ENCODE results near the gene PLS3. TPM values are rescaled to one million over a fixed set of nuclear protein-coding genes. Genes with fewer than 3 reads are reported as not detected.
"Not testable (repeated sequence)": the region's sequence is repeated elsewhere in the genome, so short reads cannot be mapped to it uniquely, and the experiment has no call there.

The PLS3 gene
- total RNA-seq, 1 donor: 5.1 TPM

GRCh38 chrX:115603534-115604074 lies 42.6 kb downstream of the PLS3 start:
- no peak for DNase-seq (ENCODE audit: low read depth in 2 of 3, low spot score in 2 of 3)

- no peak for DNase-seq (ENCODE audit: low read depth in 2 of 3, low spot score in 2 of 3)
Measured at GRCh38 chrX:115606861-115607260, 45.9 kb downstream of the PLS3 start.

GRCh38 chrX:115609621-115610020 lies 48.6 kb downstream of the PLS3 start:
- no peak for DNase-seq (ENCODE audit: low read depth in 2 of 3, low spot score in 2 of 3)

GRCh38 chrX:115616943-115617563 lies 56.1 kb downstream of the PLS3 start:
- no peak for DNase-seq (ENCODE audit: low read depth in 2 of 3, low spot score in 2 of 3)

- no peak for DNase-seq (ENCODE audit: low read depth in 2 of 3, low spot score in 2 of 3)
Measured at GRCh38 chrX:115622534-115622933, 61.6 kb downstream of the PLS3 start.

DNA sequence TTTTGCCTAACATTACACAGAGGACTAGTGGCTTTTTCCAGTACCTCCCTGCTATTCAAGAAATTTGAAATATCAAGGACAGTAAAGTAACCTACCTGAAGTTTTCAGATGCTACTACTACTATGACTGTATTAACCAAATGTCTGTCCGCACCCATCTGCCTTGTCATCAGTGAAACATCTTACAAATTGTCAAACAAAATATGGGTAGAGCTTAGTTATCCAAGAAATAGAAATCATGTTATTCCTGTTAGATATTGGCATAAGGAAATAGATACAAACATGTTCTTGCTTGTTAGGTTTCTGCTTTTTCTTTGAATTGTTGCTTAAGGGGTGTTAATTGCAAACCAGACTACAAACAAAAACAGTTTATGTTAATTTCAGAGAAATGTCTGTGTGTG lies 63.9 kb downstream of the PLS3 start:
- no peak for DNase-seq (ENCODE audit: low read depth in 2 of 3, low spot score in 2 of 3)

DNA sequence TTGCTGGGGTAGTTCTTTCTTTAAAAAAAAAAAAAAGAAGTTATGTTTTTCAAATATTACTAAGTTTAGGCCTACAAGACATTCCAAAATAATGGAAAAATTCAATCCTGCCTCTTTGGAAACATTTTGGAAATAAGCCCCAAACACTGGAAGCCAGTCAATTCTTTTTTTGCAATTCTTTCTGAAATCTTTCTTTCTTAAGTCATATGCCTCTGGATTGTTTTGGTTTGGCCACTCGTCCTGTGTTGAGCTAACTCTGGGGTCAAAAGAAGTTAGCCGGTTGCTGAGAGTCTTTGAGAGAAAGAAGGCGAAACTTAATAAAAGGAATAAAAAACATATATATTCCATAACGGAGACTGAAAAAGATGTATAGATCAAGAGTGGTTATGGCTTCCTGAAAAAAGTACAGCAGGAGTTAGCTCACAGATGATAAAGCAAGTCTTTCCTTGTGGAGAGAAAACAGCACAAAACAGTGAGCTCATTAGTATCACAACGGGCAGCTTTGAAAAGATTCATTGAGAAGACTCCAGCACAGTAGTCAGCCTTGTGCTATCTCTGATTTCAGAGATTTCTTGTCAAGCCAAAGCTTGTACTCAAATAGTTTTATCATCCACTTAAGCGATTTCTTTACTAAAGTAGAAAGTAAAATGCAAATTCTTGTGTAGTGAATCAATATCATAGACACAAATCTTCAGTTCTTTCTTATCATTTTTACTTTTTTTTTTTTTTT lies 64.8 kb downstream of the PLS3 start:
- DNase-seq (ENCODE audit: low read depth in 2 of 3, low spot score in 2 of 3): no peak

- no peak for DNase-seq (ENCODE audit: low read depth in 2 of 3, low spot score in 2 of 3)
Measured at GRCh38 chrX:115630204-115630603, 69.2 kb downstream of the PLS3 start.

GRCh38 chrX:115632455-115632854 lies 71.5 kb downstream of the PLS3 start:
- no peak for DNase-seq (ENCODE audit: low read depth in 2 of 3, low spot score in 2 of 3)

- not testable (repeated sequence) for DNase-seq (ENCODE audit: low read depth in 2 of 3, low spot score in 2 of 3)
Measured at GRCh38 chrX:115633397-115633796, 72.4 kb downstream of the PLS3 start.

- no peak for DNase-seq (ENCODE audit: low read depth in 2 of 3, low spot score in 2 of 3)
Measured at GRCh38 chrX:115639334-115639880, 78.4 kb downstream of the PLS3 start.

DNA sequence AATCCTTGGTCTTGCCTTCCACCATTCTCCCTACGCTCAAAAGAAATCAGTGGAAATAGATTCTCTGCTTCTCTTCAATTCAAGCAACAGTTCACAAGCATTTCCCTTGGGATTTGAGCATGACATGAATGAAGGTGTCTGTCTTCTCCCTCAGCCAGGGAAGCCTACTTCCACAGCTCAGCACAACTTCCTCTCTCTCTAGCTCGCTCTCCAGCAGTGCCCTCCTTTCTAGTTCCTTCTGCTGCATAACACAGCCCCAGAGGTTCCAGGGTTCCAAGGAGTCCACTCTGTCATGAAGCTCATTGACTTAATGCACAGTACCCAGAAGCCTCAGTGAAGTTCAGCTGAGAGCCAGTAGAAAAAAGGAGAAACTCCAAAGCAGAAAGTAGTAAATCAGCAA lies 81.3 kb downstream of the PLS3 start:
- DNase-seq (ENCODE audit: low read depth in 2 of 3, low spot score in 2 of 3): no peak

- DNase-seq (ENCODE audit: low read depth in 2 of 3, low spot score in 2 of 3): peak; percentile 30 to 70 (median 39)
Measured at GRCh38 chrX:115642895-115643530, 82.0 kb downstream of the PLS3 start.

DNA sequence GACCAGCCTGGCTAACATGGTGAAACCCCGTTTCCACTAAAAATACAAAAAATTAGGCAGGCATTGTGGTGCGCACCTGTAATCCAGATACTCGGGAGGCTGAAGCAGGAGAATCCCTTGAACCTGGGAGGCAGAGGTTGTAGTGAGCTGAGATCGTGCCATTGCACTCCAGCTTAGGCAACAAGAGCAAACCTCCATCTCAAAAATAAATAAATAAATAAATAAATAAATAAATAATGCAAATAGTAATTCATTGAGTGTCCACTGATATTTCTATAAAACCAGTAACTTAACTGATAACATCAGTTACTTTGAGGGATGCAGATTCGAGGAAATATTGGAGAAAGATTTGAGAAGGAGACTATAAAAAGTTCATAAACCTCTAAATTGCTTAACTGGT lies 83.4 kb downstream of the PLS3 start:
- not testable (repeated sequence) for DNase-seq (ENCODE audit: low read depth in 2 of 3, low spot score in 2 of 3)

DNA sequence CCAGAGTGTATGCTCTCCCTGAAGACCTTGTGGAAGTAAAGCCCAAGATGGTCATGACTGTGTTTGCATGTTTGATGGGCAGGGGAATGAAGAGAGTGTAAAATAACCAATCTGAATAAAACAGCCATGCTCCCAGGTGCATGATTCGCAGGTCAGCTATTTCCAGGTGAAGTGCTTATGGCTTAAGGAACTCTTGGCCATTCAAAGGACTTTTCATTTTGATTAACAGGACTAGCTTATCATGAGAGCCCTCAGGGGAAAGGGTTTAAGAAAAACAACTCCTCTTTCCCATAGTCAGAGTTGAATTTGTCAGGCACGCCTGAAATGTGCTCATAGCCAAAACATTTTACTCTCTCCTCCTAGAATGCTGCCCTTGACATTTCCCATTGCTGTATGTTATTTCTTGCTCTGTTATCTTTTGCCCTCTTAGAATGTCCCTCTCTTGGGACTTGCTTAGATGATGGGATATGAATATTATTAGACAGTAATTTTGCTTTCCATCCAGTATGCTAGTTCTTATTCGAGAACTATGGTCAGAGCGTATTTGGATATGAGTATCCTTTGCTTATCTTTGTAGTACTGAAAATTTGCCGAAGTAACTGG lies 88.6 kb downstream of the PLS3 start:
- no peak for DNase-seq (ENCODE audit: low read depth in 2 of 3, low spot score in 2 of 3)

- DNase-seq (ENCODE audit: low read depth in 2 of 3, low spot score in 2 of 3): no peak
Measured at GRCh38 chrX:115650449-115650848, 89.5 kb downstream of the PLS3 start.

DNA sequence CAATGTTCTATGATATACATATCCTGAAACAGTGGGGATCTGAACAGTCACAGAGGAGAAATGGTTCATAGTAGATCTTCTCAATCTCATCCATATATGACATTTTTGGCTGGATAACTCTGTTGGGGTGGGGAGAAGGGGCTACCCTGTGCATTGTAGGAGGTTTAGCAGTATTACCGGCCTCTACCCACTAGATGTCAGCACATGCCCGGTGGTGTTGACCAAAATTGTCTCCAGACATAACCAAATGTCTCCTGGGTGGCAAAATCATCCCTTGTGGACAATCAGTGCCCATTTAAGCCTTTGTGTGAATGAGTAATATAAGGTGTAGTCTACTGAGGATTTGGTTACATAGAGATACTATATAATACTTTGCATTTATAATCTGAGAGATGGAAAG lies 89.9 kb downstream of the PLS3 start:
- peak in 1 of 3 donors; percentile 53 for DNase-seq (ENCODE audit: low read depth in 2 of 3, low spot score in 2 of 3)

- DNase-seq (ENCODE audit: low read depth in 2 of 3, low spot score in 2 of 3): no peak
Measured at GRCh38 chrX:115652221-115652620, 91.2 kb downstream of the PLS3 start.

- no peak for DNase-seq (ENCODE audit: low read depth in 2 of 3, low spot score in 2 of 3)
Measured at GRCh38 chrX:115665122-115665521, 104.1 kb downstream of the PLS3 start.

DNA sequence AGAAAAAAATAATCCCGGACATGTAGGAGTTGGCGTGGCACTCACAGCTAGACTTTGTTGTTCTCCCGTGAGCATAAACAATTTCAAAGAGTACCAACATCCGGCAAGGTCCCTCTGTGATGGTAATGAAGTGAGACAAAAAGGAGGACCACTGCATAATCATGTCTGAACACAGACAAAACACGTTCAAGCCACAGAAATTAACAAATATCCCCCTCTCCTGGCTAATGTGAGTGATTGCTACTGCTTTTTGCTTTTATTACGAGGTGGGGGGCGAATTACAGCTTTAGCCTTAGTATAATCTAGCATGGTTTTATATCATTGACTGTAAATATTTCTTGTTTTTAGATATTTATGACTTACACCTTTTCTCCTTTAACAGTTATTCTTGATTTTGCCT lies 118.5 kb downstream of the PLS3 start:
- peak in 2 of 3 donors; percentile 8 to 56 for DNase-seq (ENCODE audit: low read depth in 2 of 3, low spot score in 2 of 3)

DNA sequence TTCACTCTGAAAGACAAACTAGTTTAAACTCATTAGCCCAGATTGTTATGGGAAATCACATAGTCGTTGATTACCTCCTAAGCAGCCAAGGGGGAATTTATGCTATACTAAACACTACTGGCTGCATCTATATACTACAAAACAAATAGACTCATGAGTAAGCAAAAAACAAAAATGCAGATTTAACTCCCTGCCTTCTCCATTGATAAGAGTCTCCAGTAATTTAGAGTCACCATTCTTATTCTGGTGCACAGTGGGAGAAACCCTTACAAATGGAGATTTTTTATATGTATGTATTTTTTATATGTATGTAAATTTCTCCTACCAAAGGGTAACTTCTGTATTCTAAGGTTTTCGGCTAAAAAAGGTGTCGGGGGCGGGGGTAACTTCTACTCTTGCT lies 126.6 kb downstream of the PLS3 start:
- DNase-seq (ENCODE audit: low read depth in 2 of 3, low spot score in 2 of 3): no peak

Data from hematopoietic multipotent progenitor cell (in vitro differentiated cells).